Right forelimb (tissue), 1 donor: ENCODE measurements around the gene TMEM30B.
"Not testable (repeated sequence)": the region's sequence is repeated elsewhere in the genome, so short reads cannot be mapped to it uniquely, and the experiment has no call there.

ENCODE experiments used
- DNase-seq: peaks from one replicate; pipeline ENCODE4 v3.0.0-alpha.2; 2018

Gene TMEM30B, protein sequence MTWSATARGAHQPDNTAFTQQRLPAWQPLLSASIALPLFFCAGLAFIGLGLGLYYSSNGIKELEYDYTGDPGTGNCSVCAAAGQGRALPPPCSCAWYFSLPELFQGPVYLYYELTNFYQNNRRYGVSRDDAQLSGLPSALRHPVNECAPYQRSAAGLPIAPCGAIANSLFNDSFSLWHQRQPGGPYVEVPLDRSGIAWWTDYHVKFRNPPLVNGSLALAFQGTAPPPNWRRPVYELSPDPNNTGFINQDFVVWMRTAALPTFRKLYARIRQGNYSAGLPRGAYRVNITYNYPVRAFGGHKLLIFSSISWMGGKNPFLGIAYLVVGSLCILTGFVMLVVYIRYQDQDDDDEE

DNA sequence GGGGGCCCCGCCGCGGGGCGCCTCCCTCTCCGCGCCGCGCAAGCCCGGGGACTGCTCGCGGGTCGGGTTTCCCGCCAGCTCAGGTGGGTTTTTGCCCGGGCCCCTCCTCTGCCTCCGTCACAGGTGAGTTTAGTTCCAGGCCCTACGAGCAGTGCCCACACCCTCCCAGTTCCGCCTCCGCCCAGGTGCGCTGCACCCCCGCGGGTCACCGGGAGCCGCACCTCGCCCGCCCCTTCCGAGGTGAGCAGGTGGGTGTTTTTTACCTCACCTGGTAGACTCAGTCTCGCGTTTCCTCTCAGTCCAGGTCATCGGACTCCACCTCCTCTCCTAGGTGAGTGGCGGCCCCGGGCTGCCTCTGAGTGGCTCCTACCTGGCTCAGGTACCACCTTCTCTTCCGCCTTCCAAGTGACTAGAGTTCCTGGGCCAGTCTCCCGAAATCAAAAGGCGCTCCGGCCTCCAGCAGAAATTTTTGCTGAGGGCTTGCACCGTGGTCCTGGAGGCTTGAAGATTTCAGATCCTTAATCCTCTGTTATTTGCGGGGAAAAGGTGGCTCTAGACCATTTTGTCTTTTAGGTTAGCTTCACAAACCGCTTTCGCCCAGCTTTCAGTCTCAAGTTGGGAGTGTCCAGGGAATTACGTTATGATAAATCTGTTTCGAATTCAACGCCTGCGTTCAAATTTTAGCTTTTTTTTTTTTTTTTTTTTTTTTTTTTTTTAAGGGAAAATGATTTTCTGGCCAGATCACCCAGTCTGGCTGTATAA lies at the start of gene TMEM30B:
TSS of gene TMEM30B (minus strand) at position 153 of the 762 bp plus-strand sequence. CDS start 191 bp downstream, outside the sequence.
- peak; percentile 55 for DNase-seq

GRCh38 chr14:61330511-61330910 lies 49.4 kb upstream of the TMEM30B start:
- DNase-seq = no peak

DNA sequence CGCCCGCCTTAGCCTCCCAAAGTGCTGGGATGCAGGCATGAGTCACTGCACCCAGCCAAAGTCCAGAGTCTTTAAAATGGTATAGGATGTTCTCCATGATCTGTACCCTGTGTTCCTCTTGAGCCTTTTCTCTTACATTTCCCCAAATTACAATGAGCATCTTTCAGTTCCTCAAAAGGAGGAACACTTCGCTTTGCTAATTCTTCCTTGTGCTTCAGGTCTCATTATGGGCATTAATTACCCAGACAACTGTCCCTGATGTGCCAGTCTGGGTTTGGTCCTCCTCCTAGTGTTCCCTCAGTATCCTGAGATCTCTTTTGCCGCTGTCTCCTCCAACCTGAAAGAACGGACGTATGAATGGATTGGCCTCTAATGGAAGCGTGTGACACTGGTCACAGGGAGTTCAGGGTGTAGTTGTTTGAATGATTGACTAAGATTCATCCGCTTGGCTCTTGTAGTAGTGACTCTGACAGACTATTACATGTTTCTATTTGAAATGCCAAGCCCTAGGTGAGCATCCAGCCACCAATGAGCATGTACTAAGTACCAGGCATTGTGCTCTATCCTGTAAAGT lies 48.4 kb upstream of the TMEM30B start:
- DNase-seq = no peak

GRCh38 chr14:61328626-61329262 lies 47.6 kb upstream of the TMEM30B start:
- no peak for DNase-seq

DNA sequence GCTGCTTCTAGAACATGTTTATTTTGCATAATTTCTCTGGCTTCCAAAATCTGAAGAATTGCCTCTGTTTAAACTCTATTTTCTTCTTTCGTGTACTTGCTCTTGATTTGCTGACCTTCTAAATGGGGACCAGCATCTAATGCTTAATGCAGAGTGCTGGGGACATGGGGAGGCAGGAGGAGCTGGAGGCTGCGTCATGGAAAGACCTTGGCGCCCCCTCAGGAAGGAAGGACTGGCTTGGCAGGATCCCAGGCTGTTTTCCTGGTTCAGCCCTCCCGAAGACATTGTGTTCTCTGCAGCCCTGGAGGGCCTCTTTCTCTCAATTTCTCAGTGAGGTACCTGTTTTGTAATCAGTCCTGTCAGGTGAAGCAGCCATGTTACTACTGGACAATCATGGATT lies 45.7 kb upstream of the TMEM30B start:
- no peak for DNase-seq

GRCh38 chr14:61326146-61326545 lies 45.0 kb upstream of the TMEM30B start:
- no peak for DNase-seq

GRCh38 chr14:61325166-61325565 lies 44.0 kb upstream of the TMEM30B start:
- DNase-seq = no peak

- DNase-seq = no peak
Observed at GRCh38 chr14:61323970-61324369, 42.8 kb upstream of the TMEM30B start.

GRCh38 chr14:61322799-61323290 lies 41.7 kb upstream of the TMEM30B start:
- DNase-seq = no peak

DNA sequence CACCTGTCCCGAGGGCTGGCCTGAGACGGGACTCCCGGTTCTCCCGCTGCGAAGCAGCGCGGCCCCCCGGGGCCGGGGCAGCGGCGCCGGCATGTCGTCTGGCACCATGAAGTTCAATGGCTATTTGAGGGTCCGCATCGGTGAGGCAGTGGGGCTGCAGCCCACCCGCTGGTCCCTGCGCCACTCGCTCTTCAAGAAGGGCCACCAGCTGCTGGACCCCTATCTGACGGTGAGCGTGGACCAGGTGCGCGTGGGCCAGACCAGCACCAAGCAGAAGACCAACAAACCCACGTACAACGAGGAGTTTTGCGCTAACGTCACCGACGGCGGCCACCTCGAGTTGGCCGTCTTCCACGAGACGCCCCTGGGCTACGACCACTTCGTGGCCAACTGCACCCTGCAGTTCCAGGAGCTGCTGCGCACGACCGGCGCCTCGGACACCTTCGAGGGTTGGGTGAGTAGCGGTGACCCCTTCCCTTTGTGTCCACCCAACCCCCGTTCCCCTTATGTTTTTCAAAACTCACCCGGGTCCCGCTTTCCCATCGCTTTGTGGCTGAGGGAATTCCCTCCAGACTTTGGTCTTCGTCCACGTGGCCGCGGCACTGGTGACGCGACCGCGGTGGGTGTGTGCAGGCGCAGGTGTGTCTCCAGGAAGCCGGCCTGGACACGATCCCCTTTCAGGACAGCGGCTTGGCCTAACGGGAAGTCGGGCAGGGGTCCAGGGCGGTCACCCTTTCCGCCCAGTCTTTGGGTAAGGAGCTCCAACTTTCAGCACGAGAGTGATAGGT lies 41.1 kb upstream of the TMEM30B start:
- DNase-seq = no peak

GRCh38 chr14:61321385-61322010 lies 40.4 kb upstream of the TMEM30B start, which contains the start of gene PRKCH:
PRKCH (plus strand) TSS chr14:61321579; CDS start chr14:61322102, 523 bp downstream.
- DNase-seq = peak; percentile 68

- DNase-seq = no peak
Observed at GRCh38 chr14:61320806-61321384, 39.8 kb upstream of the TMEM30B start.

GRCh38 chr14:61320170-61320569 lies 39.0 kb upstream of the TMEM30B start:
- not testable (repeated sequence) for DNase-seq

DNA sequence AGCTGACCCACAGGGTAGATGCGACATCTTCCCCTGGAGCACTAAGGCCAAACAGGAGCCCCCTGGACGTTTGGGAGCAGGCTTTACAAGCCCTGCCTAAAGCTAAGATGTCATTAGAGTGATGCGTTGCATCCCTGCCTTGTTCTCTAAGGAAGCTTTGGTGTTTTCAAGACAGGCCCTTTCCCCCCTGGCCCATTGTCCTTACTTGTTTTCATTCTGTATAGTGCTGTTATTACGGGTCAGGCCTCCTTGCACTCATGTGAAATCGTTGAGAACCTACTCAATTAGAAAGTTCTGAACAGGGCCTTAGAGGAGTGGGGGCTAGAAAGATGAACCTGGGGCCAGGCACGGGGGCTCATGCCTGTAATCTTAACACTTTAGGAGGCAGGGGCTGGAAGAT lies 38.6 kb upstream of the TMEM30B start:
- DNase-seq = no peak

- no peak for DNase-seq
Observed at GRCh38 chr14:61319086-61319485, 37.9 kb upstream of the TMEM30B start.

- DNase-seq = no peak
Observed at GRCh38 chr14:61315313-61315712, 34.2 kb upstream of the TMEM30B start.

DNA sequence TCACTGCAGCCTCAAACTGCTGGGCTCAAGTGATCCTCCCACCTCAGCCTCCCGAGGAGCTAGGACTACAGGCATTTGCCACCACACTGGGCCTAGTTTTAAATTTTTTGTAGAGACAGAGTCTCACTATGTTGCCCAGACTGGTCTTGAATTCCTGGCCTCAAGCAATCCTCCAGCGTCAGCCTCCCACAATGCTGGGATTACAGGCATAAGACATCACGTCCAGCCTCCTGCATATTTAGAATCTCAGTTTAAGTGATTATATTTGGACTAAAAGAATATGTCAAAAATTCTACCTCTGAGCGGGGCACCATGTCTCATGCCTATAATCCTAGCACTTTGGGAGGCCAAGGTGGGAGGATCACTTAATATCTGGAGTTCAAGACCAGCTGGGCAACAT lies 27.6 kb upstream of the TMEM30B start:
- DNase-seq = not testable (repeated sequence)

- no peak for DNase-seq
Observed at GRCh38 chr14:61308198-61308597, 27.1 kb upstream of the TMEM30B start.

- no peak for DNase-seq
Observed at GRCh38 chr14:61304688-61305087, 23.6 kb upstream of the TMEM30B start.

- DNase-seq = no peak
Observed at GRCh38 chr14:61300754-61301153, 19.6 kb upstream of the TMEM30B start.

DNA sequence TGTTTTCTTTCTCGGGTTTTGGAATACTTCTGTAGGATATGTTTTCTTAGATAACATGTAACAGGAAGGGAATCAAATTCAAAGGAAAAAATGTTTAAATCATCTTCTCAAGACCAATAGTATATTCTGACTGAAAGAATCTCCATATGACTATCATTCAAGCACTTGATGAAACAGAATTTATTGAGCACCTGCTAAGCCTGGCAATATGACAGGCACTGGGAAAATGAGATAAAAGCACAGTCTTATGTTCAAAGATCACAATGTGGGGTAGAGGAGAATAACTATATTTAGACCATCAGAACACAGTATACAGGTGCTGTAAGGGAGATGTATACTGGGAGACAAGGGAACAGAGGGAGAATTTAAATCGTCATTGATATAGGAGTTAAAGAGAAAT lies 19.1 kb upstream of the TMEM30B start:
- no peak for DNase-seq
